Central memory CD8-positive, alpha-beta T cell (primary cell): ENCODE results near the gene RBM39.

Experiments used
- ATAC-seq: fragments of 150-1000 bp; cut with Tn5 transposase; replicated peaks from 2 replicates; pipeline ENCODE4 v1.10.0; 2022; ENCODE audit warnings: mild to moderate bottlenecking, moderate FRiP score, moderate number of reproducible peaks; ENCODE audit not compliant: poor library complexity, severe bottlenecking; ENCODE audit errors: extremely low read depth
- DNase-seq, 2 donors: peaks; one replicate each; pipeline ENCODE4 v3.0.0; 2021; ENCODE audit warnings: low spot score in 2 of 2
- H3K27ac Mint-ChIP-seq: one replicate; pipeline ENCODE4 v1.8.0; 2022; ENCODE audit warnings: low read depth, mild to moderate bottlenecking, moderate library complexity, mixed read lengths
- H3K27me3 Mint-ChIP-seq: one replicate; pipeline ENCODE4 v1.8.0; 2022; ENCODE audit warnings: mixed read lengths
- H3K36me3 Mint-ChIP-seq: one replicate; pipeline ENCODE4 v1.8.0; 2022; ENCODE audit warnings: mild to moderate bottlenecking, moderate library complexity, mixed read lengths; ENCODE audit not compliant: insufficient read depth
- H3K4me1 Mint-ChIP-seq: one replicate; pipeline ENCODE4 v1.8.0; 2022; ENCODE audit warnings: mixed read lengths
- H3K4me3 Mint-ChIP-seq: one replicate; pipeline ENCODE4 v1.8.0; 2022; ENCODE audit warnings: mild to moderate bottlenecking, moderate library complexity, mixed read lengths
- H3K9me3 Mint-ChIP-seq: one replicate; pipeline ENCODE4 v1.8.0; 2022; ENCODE audit warnings: mixed read lengths

The RBM39 gene

GRCh38 chr20:35664466-35665206 lies 77.4 kb downstream of the RBM39 start, which contains the start of the genes CPNE1 and RBM12:
Gene CPNE1, minus strand, starts transcription at chr20:35664900. Its CDS starts 31,977 bp downstream, at chr20:35632923.
Gene RBM12, minus strand, starts transcription at chr20:35664900. Its CDS starts 9,578 bp downstream, at chr20:35655322.
- Mint-ChIP-seq H3K9me3 (no peaks in the 10 kb centered on the region), H3K36me3 (peaks cover 35% of the 10 kb centered on the region), H3K4me3 (peak within 1 kb of the TSS; percentile 85), H3K4me1 (peaks cover 51% of the 10 kb centered on the region), H3K27ac (peak within 1 kb of the TSS; percentile 99), H3K27me3 (no peaks in the 10 kb centered on the region)
- peak; percentile 72 for ATAC-seq
- DNase-seq = peak; percentile 88 to 93

- H3K4me1 Mint-ChIP-seq = peaks cover 59% of the 10 kb centered on the region
- DNase-seq = peak; percentile 58 to 71
- peak overlapping the region; percentile 85 for H3K4me3 Mint-ChIP-seq
- ATAC-seq = peak; percentile 79
- H3K9me3 Mint-ChIP-seq = no peaks in the 10 kb centered on the region
- H3K27ac Mint-ChIP-seq = peak overlapping the region; percentile 99
- H3K36me3 Mint-ChIP-seq = peaks cover 29% of the 10 kb centered on the region
- H3K27me3 Mint-ChIP-seq = no peaks in the 10 kb centered on the region
Observed at GRCh38 chr20:35663516-35664465, 78.3 kb downstream of the RBM39 start.

GRCh38 chr20:35662551-35662950 lies 79.5 kb downstream of the RBM39 start:
- Mint-ChIP-seq H3K27me3 (no peaks in the 10 kb centered on the region), H3K36me3 (peaks cover 30% of the 10 kb centered on the region), H3K9me3 (no peaks in the 10 kb centered on the region), H3K4me1 (peaks cover 65% of the 10 kb centered on the region), H3K27ac (peak overlapping the region; percentile 99), H3K4me3 (peak overlapping the region; percentile 85)
- DNase-seq = no peak
- no peak for ATAC-seq

GRCh38 chr20:35661908-35662307 lies 80.2 kb downstream of the RBM39 start:
- H3K36me3 Mint-ChIP-seq = peaks cover 33% of the 10 kb centered on the region
- ATAC-seq = no peak
- H3K9me3 Mint-ChIP-seq = no peaks in the 10 kb centered on the region
- H3K27me3 Mint-ChIP-seq = no peaks in the 10 kb centered on the region
- peak overlapping the region; percentile 85 for H3K4me3 Mint-ChIP-seq
- H3K27ac Mint-ChIP-seq = peak overlapping the region; percentile 99
- DNase-seq = no peak
- H3K4me1 Mint-ChIP-seq = peaks cover 72% of the 10 kb centered on the region

GRCh38 chr20:35661053-35661452 lies 81.0 kb downstream of the RBM39 start:
- DNase-seq = no peak
- Mint-ChIP-seq H3K27me3 (no peaks in the 10 kb centered on the region), H3K4me3 (peak overlapping the region; percentile 85), H3K4me1 (peaks cover 72% of the 10 kb centered on the region), H3K36me3 (peaks cover 35% of the 10 kb centered on the region), H3K27ac (peak overlapping the region; percentile 99), H3K9me3 (no peaks in the 10 kb centered on the region)
- ATAC-seq = no peak

- Mint-ChIP-seq H3K36me3 (peaks cover 33% of the 10 kb centered on the region), H3K4me1 (peaks cover 72% of the 10 kb centered on the region), H3K4me3 (peak overlapping the region; percentile 85), H3K9me3 (no peaks in the 10 kb centered on the region), H3K27me3 (no peaks in the 10 kb centered on the region), H3K27ac (peak overlapping the region; percentile 57)
- ATAC-seq (no peak), DNase-seq (no peak)
Observed at GRCh38 chr20:35660122-35660937, 81.7 kb downstream of the RBM39 start.

- Mint-ChIP-seq H3K4me1 (peaks cover 50% of the 10 kb centered on the region), H3K9me3 (no peaks in the 10 kb centered on the region), H3K27ac (peak overlapping the region; percentile 11), H3K4me3 (peak overlapping the region; percentile 47), H3K36me3 (peaks cover 14% of the 10 kb centered on the region), H3K27me3 (no peaks in the 10 kb centered on the region)
- DNase-seq (no peak), ATAC-seq (no peak)
Observed at GRCh38 chr20:35657271-35657670, 84.8 kb downstream of the RBM39 start.

- Mint-ChIP-seq H3K27ac (no peak overlapping the region), H3K9me3 (no peaks in the 10 kb centered on the region), H3K4me3 (no peak overlapping the region), H3K27me3 (no peaks in the 10 kb centered on the region), H3K36me3 (peaks cover 25% of the 10 kb centered on the region), H3K4me1 (peaks cover 44% of the 10 kb centered on the region)
- no peak for ATAC-seq
- no peak for DNase-seq
Observed at GRCh38 chr20:35654415-35654814, 87.6 kb downstream of the RBM39 start.

- H3K4me1 Mint-ChIP-seq = peaks cover 40% of the 10 kb centered on the region
- H3K27me3 Mint-ChIP-seq = no peaks in the 10 kb centered on the region
- peaks cover 24% of the 10 kb centered on the region for H3K36me3 Mint-ChIP-seq
- no peak overlapping the region for H3K27ac Mint-ChIP-seq
- H3K4me3 Mint-ChIP-seq = no peak overlapping the region
- H3K9me3 Mint-ChIP-seq = no peaks in the 10 kb centered on the region
- DNase-seq (no peak), ATAC-seq (no peak)
Observed at GRCh38 chr20:35653893-35654292, 88.2 kb downstream of the RBM39 start.
